CD1c-positive myeloid dendritic cell (primary cell): Measurements from ENCODE around the gene KERA.

ENCODE experiments used
- DNase-seq: peaks from one replicate; pipeline ENCODE4 v3.0.0-alpha.2; 2016; ENCODE audit errors: extremely low spot score

The KERA gene

DNA sequence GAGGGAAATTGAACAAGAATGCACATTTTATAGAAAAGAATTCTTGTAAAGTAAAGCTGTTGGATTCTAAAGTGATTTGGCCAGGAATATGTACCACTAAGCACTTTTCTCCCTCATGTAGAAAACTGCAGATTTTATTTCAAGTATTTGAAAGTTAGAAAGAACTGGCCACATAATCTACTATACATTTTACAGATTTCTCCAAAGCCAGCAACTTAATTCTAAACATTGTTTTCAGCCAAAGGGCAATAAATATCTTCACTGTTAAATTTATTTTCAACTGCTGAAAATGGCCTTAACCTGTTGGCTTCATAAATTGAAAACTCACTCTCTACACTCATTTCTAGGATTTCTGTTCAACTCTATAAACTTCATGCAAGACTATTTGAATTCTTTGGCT is 15.6 kb upstream of the KERA start:
- DNase-seq = no peak

DNA sequence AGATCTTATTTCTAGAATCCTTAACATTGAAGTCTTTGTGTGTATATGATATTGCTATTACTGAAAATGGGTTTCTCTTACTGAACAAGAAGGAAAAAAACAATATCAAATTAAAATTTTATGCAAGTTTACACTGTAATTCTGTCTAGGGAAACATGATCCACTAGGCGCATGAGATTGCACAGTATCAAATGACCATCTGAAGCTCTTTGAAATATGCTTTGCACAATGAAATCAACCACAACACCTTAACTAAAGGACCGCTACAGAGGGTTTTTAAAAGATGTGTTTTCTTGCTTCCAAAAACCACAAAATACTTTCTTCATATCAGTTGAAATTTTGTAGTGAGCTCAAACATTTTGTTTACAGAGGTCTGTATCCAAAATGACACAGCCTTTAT is 15.1 kb upstream of the KERA start:
- no peak for DNase-seq

DNA sequence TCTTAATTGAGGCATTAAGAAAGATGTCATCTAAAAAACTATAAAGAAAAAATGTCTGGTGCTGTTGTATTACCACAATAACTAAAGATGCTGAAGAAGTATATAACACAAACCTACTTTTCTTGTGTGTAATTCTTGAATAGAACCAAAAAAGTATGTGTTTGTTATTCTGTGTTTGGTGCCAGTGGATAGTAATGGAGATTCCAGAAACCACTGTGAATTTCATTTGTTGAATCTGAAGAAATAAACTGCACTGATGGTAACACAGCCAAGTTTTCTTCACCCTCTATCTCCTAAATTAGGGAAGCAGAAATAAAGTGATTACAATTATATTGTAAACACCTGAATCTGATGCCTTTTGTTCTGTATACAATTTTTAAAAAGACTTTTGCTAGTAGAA is 13.1 kb upstream of the KERA start:
- DNase-seq = no peak

DNA sequence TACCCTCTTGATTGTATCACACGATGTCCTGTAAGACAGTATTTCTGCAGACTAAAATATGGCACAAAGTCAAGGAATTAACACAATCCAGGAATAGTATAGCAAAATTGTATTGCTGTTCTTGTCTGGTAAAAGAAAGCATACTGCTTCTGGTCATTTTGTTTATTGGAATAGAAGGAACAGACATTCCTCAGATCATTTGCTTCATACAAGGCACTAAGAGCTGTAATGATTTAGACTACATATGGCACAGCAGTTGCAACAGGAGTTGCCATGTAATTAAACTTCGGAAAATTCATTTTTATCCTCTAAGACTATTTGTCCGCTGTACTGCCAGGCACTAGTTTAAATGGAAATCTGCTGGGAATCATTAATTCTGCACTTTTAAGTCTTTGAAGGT is 7.6 kb upstream of the KERA start:
- no peak for DNase-seq

DNA sequence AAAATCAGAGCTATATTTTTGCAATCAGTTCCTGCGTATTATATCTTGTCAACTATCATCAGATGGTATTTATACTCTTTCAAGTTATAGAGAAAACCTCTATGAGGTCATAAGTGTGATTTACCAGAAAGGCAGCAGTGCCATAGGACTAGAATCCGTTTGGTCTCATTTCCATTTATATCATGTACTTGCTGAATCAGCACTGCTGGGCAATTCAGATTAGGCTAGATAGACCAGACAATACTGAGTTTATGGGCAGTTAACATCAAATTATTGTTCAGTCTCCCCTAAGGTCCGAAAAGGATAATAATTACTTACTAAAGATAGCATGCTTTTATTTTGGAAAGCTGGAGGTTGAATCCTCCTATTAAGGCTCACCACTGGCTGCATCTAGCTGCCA is 6.8 kb upstream of the KERA start:
- DNase-seq = no peak

DNA sequence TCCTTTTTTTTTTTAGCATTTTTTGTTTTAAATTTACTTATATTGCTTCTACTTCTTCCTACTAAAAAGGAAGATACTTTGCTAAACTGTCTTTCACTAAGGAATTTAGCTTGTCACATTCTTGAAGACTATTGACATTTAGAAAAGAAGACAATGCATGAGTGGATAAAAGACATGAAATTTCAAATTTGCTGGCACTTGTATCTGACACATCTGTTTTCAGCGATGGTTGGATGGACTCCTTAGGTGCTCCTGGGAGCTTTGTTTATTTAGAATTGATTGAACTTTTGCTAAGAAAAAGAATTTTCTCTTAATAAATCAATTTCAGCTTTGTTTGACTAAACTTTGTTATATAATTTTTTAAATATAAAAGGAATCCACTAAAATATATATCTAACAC is 3.3 kb upstream of the KERA start:
- no peak for DNase-seq

DNA sequence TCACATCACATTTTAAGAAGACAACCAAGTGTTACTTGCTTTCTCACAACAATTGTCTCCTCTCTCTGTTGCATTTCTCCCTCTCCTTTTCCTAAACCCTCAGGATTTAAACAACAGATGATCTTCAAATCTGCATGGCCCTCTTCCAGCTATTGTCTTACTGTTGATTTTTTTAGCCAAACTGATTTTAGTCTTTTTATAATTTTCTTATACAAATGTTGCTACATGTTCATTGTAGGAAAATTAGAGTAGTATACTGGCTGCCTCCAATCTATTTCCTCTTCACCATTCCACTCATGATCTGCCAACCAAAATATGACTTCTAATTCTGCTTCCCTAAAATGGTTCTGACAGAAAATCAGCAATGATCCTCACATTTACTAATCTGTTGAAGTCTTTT is 1.4 kb upstream of the KERA start:
- no peak for DNase-seq

DNA sequence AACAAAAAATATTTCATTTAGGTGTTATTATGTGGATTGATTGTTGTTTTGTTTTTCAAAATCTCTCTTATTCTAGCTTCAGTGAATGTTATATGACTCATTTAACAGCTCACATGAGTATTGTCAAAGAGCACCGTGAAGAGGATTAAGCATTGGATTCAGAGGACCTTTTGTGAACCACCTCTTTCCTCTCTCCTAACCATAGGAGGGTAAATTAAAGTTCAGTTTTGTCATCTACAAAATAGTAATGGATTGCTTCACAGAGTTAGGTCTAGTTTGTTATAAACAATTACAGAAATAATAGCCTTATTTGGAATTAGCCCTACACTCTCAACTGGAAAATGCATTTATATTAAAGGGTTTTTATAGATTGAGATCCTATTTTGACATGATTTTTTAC is 962 bp upstream of the KERA start:
- no peak for DNase-seq

DNA sequence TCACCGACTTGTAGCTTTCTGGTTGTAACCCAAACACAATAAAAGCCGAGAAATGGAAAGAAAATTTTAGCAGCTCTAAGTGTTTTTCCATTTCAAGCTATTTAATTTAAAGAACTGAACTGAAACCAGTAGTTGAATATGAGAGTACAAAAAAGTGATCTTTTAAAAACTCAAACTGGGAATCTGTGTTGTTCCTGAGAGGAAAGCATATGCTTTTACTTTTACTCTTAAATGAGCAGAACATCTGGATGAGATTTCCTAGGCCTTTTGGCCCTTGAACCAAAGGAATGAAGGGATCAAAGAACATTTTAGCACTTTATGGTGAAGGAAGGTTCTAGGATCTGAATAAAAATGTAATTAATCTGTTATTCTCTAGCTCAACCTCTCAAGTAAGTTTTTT is 1.3 kb downstream of the KERA start:
- DNase-seq = no peak

DNA sequence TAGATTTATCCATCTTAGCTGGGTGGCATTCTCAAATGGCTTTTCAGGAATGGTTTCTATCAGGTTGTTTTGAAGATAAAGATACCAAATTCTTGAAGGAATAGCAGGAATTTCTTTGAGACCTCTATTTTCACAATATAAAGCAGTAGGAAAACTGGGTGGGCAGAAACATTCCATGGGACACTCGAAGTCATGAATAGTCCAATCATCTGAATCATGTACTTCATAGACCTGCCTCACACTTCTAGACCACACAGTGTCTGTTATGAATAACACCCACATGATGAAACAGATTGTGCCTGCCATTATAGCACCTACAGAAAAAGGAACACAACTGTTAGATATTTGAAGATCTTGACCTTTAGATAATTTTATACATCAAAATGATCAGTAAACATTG is 1.8 kb downstream of the KERA start:
- DNase-seq = no peak

DNA sequence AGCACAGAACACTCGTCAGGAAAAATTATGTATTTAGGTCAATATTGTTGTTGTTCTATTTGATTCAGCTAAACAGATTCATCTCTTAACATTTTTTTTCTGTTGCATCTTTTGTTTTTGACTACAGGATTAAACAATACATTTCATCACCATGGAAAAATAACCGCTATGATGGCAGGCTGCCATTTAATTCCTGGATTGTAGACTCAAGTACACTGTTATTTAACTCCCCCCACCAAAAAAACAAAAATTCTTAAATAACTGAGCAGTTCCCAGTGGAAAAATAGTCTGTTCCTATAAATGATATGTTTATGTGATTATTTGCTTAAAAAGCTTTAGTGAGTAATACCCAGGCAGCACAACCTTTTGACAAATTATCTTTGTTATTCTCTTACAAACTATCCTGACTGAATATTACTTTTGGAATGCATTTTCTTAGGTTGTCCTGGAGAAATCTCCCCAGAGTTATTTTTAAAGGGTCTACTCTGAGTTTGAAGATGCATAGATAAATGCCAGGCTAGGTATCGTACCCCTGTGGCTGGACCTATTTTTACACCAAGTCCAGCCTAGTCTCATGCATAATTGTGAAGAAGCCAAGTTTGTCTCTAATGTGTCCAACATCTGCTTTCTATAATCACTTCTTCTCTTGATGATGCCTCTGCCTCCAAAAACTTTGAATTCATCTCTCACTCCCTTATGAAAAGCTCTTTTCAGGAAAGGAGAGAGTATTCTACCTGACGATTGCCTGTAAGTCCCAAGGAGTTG is 3.7 kb downstream of the KERA start:
- no peak for DNase-seq

DNA sequence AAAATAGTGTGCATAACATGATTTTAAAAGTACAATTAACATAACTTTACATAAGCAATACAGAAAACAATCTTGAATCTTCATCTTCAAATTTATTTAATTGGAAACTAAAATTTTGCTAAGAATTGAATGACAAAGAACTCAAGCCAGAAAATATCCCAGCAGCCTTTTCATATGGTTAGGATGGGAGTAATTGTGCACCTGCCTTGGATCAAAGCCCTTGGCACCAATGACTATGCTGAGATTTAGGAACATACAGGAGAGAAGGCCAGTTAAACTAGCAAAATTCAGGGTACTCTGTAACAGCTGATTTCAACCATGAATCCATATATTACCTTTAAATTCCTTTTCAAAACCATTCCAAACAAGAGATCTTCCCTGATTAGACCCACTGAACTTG is 5.8 kb downstream of the KERA start:
- DNase-seq = no peak

DNA sequence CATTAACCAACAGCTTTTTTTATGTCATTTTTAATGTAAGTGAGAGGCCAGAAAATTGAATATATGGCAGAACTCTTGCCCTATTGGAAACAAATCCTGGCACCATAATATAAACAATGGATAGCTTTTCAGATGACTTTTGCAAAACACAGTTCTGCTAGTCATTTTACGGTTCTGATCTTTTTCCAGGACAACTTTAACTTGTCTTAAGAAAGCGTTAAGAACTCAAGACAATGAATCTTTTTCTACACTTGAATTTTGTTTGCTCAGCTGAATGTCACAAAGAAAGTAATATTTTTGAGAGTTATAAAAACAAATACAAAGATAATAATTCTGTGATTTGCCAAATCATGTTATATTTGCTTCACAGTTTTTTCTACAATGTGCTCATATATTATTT is 13.2 kb downstream of the KERA start:
- DNase-seq = no peak

DNA sequence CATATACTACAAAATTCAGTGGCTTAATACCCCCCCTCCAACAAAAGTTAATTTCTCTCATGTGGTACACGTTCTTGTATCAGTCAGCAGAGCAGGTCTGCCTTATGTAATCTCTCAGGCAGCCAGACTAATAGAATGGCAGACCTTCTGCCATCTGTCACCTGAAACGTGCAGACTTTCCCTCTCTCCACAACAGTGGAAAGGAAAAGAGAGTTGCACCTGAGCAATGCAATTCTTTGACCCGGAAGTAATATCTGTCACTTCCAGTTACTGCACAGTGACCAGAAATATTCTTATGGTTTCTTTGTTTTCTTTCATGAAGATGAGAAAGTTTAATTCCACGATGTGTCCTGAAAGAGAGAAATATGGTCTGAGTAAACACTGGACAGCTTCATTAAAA is 14.4 kb downstream of the KERA start:
- DNase-seq = no peak

DNA sequence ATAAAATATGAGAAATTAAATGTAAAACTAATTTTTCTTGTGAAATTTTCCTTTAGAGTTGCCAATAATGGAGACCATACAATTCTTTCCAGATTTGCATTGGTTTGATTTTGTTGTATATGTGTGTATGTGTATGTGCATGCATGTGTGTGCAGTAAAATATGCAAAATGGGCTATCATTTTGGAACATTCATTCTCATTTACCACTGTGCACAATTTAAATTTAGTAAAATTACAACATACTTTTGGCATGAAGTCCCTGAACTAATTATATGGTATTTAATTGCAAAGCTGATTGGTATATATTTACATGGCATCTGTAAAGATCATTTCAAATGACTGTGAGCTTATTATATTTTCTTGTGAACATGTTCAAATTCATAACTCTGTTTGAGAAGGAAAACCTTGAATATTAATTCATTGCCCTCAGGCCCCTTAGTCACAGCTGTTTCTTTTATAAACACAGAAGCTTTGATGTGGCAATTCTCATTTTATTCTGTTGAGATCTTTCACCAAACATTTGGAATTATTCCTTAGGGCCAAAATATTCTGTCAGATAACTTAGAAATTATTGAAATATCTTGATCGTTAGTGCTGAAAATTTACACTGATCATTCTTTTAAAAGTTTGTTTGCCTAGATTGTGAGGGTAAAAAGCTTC is 17.6 kb downstream of the KERA start:
- DNase-seq = no peak

DNA sequence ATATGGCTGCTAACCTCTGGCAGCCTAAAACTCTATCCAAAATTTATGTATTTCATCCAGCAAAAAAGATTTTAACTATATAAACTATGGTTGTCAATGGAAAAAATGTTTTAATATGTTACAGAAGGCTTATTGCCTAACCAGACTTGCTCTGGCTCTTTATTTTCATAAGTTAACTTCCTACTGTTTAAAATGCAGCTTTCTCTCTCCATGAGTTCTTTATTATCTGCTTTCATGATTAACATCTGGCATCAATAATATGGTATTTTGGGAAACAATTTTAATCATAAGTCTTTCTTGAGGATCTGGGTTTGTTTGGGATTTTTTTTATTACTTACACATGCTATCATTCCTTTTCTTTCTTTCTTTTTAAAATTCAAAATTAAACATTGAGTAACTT is 20.5 kb downstream of the KERA start:
- no peak for DNase-seq

DNA sequence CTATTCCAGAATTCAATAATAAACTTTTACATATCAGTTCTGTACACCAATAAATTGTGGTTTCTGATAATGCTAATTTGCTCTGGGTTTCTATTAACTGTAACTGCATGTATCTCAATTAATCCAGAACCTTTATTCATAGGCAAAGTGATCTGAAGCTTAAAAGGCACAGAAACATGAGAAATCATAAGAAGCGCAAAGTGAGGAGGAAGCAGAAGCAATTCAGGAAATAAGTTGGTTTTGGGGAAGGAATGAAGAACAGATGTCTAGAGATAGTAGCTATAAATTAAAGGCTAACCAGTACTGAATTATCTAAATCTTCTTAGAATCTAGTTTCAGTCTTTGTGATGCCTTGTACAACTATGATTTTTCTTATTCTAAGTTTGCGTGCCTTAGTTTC is 24.6 kb downstream of the KERA start:
- no peak for DNase-seq

DNA sequence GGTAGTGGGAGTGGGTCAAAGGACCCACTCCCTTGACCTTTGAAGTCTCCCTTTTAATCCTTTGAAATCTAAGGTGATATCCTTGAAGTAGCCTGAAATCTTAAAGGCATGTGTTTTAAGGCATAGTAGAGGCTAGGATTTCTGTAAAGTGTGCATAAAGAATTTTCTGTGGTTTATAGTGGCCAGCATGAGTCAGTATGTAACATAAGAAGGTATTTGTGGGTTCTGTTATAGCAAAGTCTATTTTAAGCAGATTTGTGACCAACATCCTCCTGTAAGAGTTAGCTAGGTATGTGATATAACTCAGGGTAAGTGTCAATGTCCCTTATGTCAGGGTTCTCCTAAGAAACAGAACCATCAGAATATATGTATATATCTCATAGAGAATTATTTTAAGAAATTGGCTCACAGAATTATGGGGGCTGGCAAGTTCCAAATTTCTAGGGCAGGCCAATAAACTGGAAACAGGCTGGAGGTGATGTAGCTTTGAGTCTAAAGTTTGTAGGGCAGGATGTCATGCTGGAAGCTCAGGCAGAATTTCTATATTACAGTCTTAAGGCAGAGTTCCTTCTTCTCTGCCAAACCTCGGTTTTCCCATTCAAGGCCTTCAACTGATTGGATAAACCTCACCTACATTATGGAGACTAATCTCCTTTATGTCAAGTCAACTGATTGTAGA is 34.4 kb downstream of the KERA start:
- DNase-seq = no peak

DNA sequence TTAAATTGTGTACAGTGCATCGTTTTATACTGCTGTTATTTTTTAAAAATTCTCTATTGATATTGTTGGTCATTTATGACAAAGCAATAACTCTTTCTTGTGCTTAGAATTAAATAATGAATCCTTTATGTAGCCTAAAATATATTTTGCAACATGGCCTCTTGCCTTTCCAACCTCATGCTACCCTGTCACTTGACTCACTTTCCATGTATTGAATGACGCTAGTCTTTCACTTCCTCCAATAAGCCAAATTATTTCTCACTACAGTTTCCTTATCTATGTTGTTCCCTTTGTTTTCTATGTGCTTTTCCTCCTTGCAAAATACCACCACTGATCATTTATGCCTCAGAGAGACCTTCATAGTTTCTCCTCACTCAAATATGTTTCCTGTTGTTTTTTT is 36.7 kb downstream of the KERA start:
- DNase-seq = no peak

DNA sequence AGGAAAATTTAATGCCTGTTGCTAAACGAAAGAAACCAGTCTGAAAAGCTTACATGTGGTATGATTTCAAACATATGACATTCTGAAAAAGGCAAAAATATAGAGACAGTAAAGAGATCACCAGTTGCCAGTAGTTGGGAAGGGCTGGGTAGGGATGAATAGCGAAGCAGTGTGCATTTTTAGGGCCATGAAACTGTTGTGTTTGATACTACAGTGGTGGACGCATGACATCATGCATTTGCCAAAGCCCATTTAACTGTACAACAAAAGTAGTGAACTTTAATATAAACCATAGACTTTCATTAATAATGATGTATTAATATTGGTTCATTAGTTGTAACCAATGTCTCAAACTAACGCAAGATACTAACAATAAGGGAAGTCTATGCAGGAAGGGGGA is 38.4 kb downstream of the KERA start:
- DNase-seq = no peak

DNA sequence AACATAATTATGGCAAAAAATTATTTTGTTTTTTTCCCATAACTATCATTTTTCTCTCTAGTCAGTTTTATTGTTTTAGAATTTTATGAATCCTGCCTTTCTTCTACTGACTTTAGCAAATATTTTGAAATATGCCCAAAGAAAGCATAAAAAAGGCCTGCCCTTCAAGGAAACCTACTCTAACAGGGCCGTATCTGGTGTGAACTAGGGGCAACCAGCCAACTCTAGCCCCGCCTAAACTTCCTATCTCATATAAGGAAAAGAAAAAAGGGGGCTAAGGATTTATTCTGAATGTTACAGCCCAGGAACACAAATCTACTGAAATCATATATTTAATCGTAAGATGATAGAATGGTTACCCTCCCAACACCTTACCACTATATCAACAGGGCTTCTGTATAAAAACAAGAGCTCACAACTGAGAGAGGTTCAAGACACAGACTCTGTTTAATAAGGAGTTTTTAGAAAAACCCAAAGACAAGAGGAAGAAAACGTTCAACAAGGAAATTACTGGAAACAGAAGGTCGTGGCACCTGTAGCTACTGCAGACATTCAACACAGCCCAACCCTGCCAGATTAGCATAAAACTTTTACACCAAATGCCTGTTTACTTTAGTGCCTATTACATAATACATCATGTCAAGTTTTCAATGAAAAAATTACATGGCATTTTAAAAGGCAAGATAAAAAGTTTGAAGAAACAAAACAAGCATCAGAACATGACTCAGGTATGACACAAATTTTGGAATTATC is 40.1 kb downstream of the KERA start:
- DNase-seq = no peak

DNA sequence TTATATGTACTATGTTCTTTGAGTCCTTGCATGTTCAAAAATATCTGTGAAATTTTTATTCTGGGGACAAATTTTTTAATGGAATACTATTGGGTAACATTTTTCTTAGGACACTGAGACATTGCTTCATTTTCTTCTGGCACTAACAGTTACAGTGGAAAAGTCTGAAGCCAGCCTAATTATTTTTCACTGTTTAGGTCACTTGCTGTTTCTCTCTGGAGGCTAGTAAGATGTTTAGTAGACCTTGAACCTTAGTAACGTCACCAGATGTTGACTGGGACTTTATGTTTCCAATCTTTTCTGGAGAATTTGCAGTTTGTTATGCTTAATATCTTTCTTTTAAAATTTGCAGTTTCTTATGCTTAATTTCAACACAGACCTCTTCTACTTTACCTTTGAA is 40.8 kb downstream of the KERA start:
- no peak for DNase-seq
